Keratinocyte (primary cell): Measurements from ENCODE around the gene C1orf53. TPM values are rescaled to one million over a fixed set of nuclear protein-coding genes. Genes with fewer than 3 reads are reported as not detected.

Experiments used
- DNase-seq: peaks from one replicate; pipeline ENCODE4 v3.0.0-alpha.2; 2011; ENCODE audit warnings: low read depth, missing footprints, low spot score
- FAIRE-seq: peaks from 2 replicates; lab custom pipeline; 2011; peaks lifted over from hg19 to GRCh38; lab: Jason Lieb, UNC
- H2AFZ ChIP-seq: 2 replicates; pipeline ENCODE4 v1.6.0; 2012; ENCODE audit warnings: low read length, control low read depth, inconsistent platforms; ENCODE audit not compliant: control insufficient read depth
- H3K27ac ChIP-seq: 2 replicates; pipeline ENCODE4 v1.5.1; 2011; ENCODE audit warnings: low read length; ENCODE audit not compliant: control insufficient read depth, insufficient read depth
- H3K27me3 ChIP-seq: 3 replicates; pipeline ENCODE4 v1.6.0; 2011; ENCODE audit warnings: low read length; ENCODE audit not compliant: control insufficient read depth, insufficient read depth; ENCODE audit errors: extremely low read depth
- H3K36me3 ChIP-seq, 2 experiments: 2 replicates in 1 of 2; 3 replicates in 1 of 2; pipeline ENCODE4 v1.5.1; 2011; ENCODE audit warnings: low read length in 2 of 2, mild to moderate bottlenecking in 1 of 2; ENCODE audit not compliant: control insufficient read depth in 2 of 2, insufficient read depth in 2 of 2; ENCODE audit errors: extremely low read depth in 1 of 2
- H3K4me1 ChIP-seq: 3 replicates; pipeline ENCODE4 v1.5.1; 2011; ENCODE audit warnings: low read length; ENCODE audit not compliant: control insufficient read depth, insufficient read depth; ENCODE audit errors: extremely low read depth
- H3K4me2 ChIP-seq: 3 replicates; pipeline ENCODE4 v1.6.0; 2011; ENCODE audit warnings: low read depth, low read length; ENCODE audit not compliant: control insufficient read depth, insufficient read depth; ENCODE audit errors: extremely low read depth
- H3K4me3 ChIP-seq, 3 experiments: fragments of 200-600 bp in 1 of 3; sonication (generic) in 1 of 3; 2 replicates in 2 of 3; 3 replicates in 1 of 3; pipeline ENCODE4 v1.5.1; 2011 to 2016; ENCODE audit warnings: low read length in 3 of 3, mild to moderate bottlenecking in 3 of 3, control low read depth in 2 of 3, inconsistent platforms in 1 of 3, low read depth in 1 of 3, mixed read lengths in 1 of 3, mixed run types in 1 of 3, moderate library complexity in 1 of 3; ENCODE audit not compliant: control insufficient read depth in 2 of 3, insufficient read depth in 2 of 3; ENCODE audit errors: extremely low read depth in 1 of 3
- H3K79me2 ChIP-seq: 2 replicates; pipeline ENCODE4 v1.6.0; 2012; ENCODE audit warnings: low read length; ENCODE audit not compliant: control insufficient read depth, insufficient read depth
- H3K9ac ChIP-seq: 3 replicates; pipeline ENCODE4 v1.6.0; 2011; ENCODE audit warnings: low read length; ENCODE audit not compliant: control insufficient read depth, insufficient read depth; ENCODE audit errors: extremely low read depth
- H3K9me1 ChIP-seq: 3 replicates; pipeline ENCODE4 v1.6.0; 2011; ENCODE audit warnings: low read length; ENCODE audit not compliant: control insufficient read depth, insufficient read depth; ENCODE audit errors: extremely low read depth
- H3K9me3 ChIP-seq: 2 replicates; pipeline ENCODE4 v1.5.1; 2012; ENCODE audit warnings: low read depth, low read length; ENCODE audit not compliant: control insufficient read depth
- H4K20me1 ChIP-seq: 3 replicates; pipeline ENCODE4 v1.6.0; 2011; ENCODE audit warnings: low read length; ENCODE audit not compliant: control insufficient read depth, insufficient read depth; ENCODE audit errors: extremely low read depth
- EZH2 ChIP-seq: IDR thresholded peaks from one replicate; pipeline ENCODE4 v1.6.1; 2012; ENCODE audit warnings: inconsistent platforms, mild to moderate bottlenecking, low read length, moderate library complexity
- dilution Hi-C: fragments of 300-500 bp; cut with MboI; formaldehyde crosslinking; loops from one replicate; pipeline ENCODE4 v1.7.0; 2020; ENCODE audit warnings: low sequenced_read_pairs; ENCODE audit not compliant: extremely low pct_ligation_motif_present
- polyA plus RNA-seq, 5 experiments: library from polyadenylated mRNA; depleted of rRNA in 3 of 5; stranded (reverse) in 3 of 5; stranded (forward) in 1 of 5; unstranded in 1 of 5; fragments of >200 nt; gene quantifications; 1 replicate in 1 of 5; 2 replicates in 3 of 5; 3 replicates in 1 of 5; pipeline versions ENCODE4 v1.2.1 to v1.2.3, GENCODE V29; 2011 to 2012; ENCODE audit warnings: missing spikeins in 2 of 5, low read depth in 1 of 5, low replicate concordance in 1 of 5
- TF ChIP-seq, protein P1 (sequence below), 3 experiments: IDR thresholded peaks in 1 of 3; conservative IDR thresholded peaks in 1 of 3; optimal IDR thresholded peaks in 1 of 3; 2 replicates in 2 of 3; 3 replicates in 1 of 3; pipeline versions ENCODE3 to v1.5.1; 2011; ENCODE audit warnings: low read length in 3 of 3, mild to moderate bottlenecking in 3 of 3, moderate library complexity in 2 of 3, control low read depth in 1 of 3, inconsistent platforms in 1 of 3; ENCODE audit not compliant: insufficient read depth in 2 of 3; ENCODE audit errors: extremely low read depth in 1 of 3

C1orf53 gene
- polyA plus RNA-seq, 1 donor (not counting 4 experiments of a cell fraction or from before 2014, with no cell fraction given), result 6.2 TPM

GRCh38 chr1:197927908-197928665 lies 25.7 kb downstream of the C1orf53 start:
- DNase-seq (no peak), FAIRE-seq (no peak)
- no peaks in the 10 kb centered on the region for H3K9me3 ChIP-seq
- dilution Hi-C loops, result no loop called here
- no peaks in the 10 kb centered on the region for H3K79me2 ChIP-seq
- H3K9ac ChIP-seq, result no peak overlapping the region
- H3K4me1 ChIP-seq, result no peaks in the 10 kb centered on the region
- H2AFZ ChIP-seq, result no peak overlapping the region
- H3K36me3 ChIP-seq, result no peaks in the 10 kb centered on the region
- TF ChIP-seq EZH2, result no peak
- TF ChIP-seq, protein P1, sequence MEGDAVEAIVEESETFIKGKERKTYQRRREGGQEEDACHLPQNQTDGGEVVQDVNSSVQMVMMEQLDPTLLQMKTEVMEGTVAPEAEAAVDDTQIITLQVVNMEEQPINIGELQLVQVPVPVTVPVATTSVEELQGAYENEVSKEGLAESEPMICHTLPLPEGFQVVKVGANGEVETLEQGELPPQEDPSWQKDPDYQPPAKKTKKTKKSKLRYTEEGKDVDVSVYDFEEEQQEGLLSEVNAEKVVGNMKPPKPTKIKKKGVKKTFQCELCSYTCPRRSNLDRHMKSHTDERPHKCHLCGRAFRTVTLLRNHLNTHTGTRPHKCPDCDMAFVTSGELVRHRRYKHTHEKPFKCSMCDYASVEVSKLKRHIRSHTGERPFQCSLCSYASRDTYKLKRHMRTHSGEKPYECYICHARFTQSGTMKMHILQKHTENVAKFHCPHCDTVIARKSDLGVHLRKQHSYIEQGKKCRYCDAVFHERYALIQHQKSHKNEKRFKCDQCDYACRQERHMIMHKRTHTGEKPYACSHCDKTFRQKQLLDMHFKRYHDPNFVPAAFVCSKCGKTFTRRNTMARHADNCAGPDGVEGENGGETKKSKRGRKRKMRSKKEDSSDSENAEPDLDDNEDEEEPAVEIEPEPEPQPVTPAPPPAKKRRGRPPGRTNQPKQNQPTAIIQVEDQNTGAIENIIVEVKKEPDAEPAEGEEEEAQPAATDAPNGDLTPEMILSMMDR (optimal IDR thresholded peaks at IDR 0.05 in 1 of 3, IDR thresholded peaks at IDR 0.05 in 1 of 3, conservative IDR thresholded peaks at IDR 0.05 in 1 of 3; ENCODE audit: extremely low read depth in 1 of 3, insufficient read depth in 2 of 3, low read length in 3 of 3), result no peak
- H3K27ac ChIP-seq, result no peak overlapping the region
- no peaks in the 10 kb centered on the region for H4K20me1 ChIP-seq
- H3K27me3 ChIP-seq, result peaks cover 30% of the 10 kb centered on the region
- no peaks in the 10 kb centered on the region for H3K9me1 ChIP-seq
- no peak overlapping the region for H3K4me3 ChIP-seq
- no peak overlapping the region for H3K4me2 ChIP-seq

- Histone ChIP-seq H3K4me2 (peak overlapping the region; percentile 62), H3K79me2 (no peaks in the 10 kb centered on the region), H4K20me1 (no peaks in the 10 kb centered on the region), H3K9me3 (no peaks in the 10 kb centered on the region), H3K4me3 (peak overlapping the region in 2 of 3 experiments; percentile 51 to 59), H3K36me3 (no peaks in the 10 kb centered on the region), H3K27me3 (peaks cover 36% of the 10 kb centered on the region), H2AFZ (peak overlapping the region; percentile 70), H3K4me1 (no peaks in the 10 kb centered on the region), H3K9ac (no peak overlapping the region), H3K9me1 (no peaks in the 10 kb centered on the region), H3K27ac (no peak overlapping the region)
- TF ChIP-seq, protein P1 (optimal IDR thresholded peaks at IDR 0.05 in 1 of 3, IDR thresholded peaks at IDR 0.05 in 1 of 3, conservative IDR thresholded peaks at IDR 0.05 in 1 of 3; ENCODE audit: extremely low read depth in 1 of 3, insufficient read depth in 2 of 3, low read length in 3 of 3), result no peak
- FAIRE-seq (no peak), DNase-seq (no peak)
- dilution Hi-C loops, result no loop called here
These were observed 26.5 kb downstream of the C1orf53 start for GRCh38 chr1:197928849-197929336.
